HepG2 (cell line): Measurements from ENCODE around the gene ZMIZ1.

ENCODE experiments used
- BCL6 ChIP-seq: IDR thresholded peaks from 2 replicates; pipeline ENCODE4 v1.6.1; 2016; ENCODE audit warnings: missing genetic modification reagents, missing compliant biosample characterization
- CREB1 ChIP-seq, 2 experiments: fragments of 450-650 bp in 1 of 2; IDR thresholded peaks; 2 replicates each; pipeline ENCODE4 v1.6.1; 2016 to 2017; ENCODE audit warnings: control low read depth in 1 of 2, mild to moderate bottlenecking in 1 of 2, missing compliant biosample characterization in 1 of 2, missing genetic modification characterization in 1 of 2
- HIVEP1 ChIP-seq: sonication (generic); formaldehyde crosslinking; IDR thresholded peaks from 2 replicates; pipeline ENCODE4 v1.4.0; 2020; ENCODE audit warnings: mild to moderate bottlenecking, missing genetic modification reagents
- PITX1 ChIP-seq: sonication (generic); formaldehyde crosslinking; IDR thresholded peaks from 2 replicates; pipeline ENCODE4 v1.5.1; 2020; ENCODE audit warnings: mild to moderate bottlenecking, missing genetic modification reagents
- SETDB1 ChIP-seq: sonication (generic); formaldehyde crosslinking; IDR thresholded peaks from 2 replicates; pipeline ENCODE4 v1.5.1; 2020; ENCODE audit warnings: missing genetic modification reagents, mild to moderate bottlenecking, borderline replicate concordance
- ZNF326 ChIP-seq: sonication (generic); formaldehyde crosslinking; IDR thresholded peaks from 2 replicates; pipeline ENCODE4 v1.4.0; 2020; ENCODE audit warnings: missing genetic modification reagents, borderline replicate concordance
- ZNF549 ChIP-seq: sonication (generic); formaldehyde crosslinking; IDR thresholded peaks from 2 replicates; pipeline ENCODE4 v1.5.0; 2020; ENCODE audit warnings: missing genetic modification reagents
- TF ChIP-seq, protein P1 (sequence below): IDR thresholded peaks from 2 replicates; pipeline ENCODE4 v1.6.1; 2016
- TF ChIP-seq, protein P2 (sequence below): sonication (generic); formaldehyde crosslinking; IDR thresholded peaks from 2 replicates; pipeline ENCODE4 v1.5.1; 2020; ENCODE audit warnings: mild to moderate bottlenecking, missing genetic modification reagents, moderate library complexity

DNA sequence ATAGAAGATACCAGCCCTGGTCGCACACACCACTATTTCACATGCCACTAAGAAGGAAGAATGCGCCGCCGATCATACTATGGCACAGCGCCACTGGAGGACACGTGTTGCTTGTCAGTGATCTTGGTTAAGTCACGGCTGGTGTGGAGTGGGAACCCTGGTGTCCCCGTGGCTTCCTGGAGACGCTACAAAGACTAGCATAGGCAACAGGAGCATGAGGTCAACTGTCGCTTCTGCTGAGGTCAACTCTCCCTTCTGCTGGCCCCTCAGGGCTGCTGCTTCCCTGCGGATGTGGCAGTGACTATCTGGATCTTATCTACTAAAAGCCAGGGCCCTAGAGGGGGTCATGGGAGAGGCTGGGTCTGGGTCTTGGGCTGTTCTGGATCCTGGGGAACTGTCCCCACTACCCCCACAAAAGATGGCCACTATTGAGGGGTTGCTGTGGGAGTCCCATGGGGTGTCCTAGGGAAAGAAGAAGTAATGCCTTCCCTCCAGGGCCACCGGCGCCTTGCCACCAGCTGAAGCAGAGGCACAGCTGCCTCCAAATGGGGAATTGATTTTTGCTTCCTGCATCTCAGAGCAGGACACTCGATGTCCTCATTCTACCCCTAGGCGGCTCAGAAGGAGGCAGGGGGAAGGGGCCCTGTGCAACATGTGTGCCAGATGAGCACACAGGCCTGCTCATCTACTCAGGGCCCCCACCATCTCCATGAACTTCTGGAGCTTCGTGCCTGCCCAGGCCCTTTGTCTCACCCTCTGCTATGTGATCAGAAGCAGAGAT, 201.9 kb downstream of the ZMIZ1 start:
- no peak for TF ChIP-seq PITX1 (CRISPR knock-in tag)
- TF ChIP-seq ZNF326, result no peak
- TF ChIP-seq HIVEP1, result no peak
- TF ChIP-seq ZNF549, result no peak
- no peak for TF ChIP-seq BCL6 (CRISPR knock-in tag)
- TF ChIP-seq, protein P1, sequence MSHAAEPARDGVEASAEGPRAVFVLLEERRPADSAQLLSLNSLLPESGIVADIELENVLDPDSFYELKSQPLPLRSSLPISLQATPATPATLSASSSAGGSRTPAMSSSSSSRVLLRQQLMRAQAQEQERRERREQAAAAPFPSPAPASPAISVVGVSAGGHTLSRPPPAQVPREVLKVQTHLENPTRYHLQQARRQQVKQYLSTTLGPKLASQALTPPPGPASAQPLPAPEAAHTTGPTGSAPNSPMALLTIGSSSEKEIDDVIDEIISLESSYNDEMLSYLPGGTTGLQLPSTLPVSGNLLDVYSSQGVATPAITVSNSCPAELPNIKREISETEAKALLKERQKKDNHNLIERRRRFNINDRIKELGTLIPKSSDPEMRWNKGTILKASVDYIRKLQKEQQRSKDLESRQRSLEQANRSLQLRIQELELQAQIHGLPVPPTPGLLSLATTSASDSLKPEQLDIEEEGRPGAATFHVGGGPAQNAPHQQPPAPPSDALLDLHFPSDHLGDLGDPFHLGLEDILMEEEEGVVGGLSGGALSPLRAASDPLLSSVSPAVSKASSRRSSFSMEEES, result no peak
- no peak for TF ChIP-seq SETDB1 (CRISPR knock-in tag)
- no peak for TF ChIP-seq CREB1 (IDR thresholded peaks at IDR 0.05)
- no peak for TF ChIP-seq CREB1 (CRISPR knock-in tag; IDR thresholded peaks at IDR 0.05)
- TF ChIP-seq, protein P2, sequence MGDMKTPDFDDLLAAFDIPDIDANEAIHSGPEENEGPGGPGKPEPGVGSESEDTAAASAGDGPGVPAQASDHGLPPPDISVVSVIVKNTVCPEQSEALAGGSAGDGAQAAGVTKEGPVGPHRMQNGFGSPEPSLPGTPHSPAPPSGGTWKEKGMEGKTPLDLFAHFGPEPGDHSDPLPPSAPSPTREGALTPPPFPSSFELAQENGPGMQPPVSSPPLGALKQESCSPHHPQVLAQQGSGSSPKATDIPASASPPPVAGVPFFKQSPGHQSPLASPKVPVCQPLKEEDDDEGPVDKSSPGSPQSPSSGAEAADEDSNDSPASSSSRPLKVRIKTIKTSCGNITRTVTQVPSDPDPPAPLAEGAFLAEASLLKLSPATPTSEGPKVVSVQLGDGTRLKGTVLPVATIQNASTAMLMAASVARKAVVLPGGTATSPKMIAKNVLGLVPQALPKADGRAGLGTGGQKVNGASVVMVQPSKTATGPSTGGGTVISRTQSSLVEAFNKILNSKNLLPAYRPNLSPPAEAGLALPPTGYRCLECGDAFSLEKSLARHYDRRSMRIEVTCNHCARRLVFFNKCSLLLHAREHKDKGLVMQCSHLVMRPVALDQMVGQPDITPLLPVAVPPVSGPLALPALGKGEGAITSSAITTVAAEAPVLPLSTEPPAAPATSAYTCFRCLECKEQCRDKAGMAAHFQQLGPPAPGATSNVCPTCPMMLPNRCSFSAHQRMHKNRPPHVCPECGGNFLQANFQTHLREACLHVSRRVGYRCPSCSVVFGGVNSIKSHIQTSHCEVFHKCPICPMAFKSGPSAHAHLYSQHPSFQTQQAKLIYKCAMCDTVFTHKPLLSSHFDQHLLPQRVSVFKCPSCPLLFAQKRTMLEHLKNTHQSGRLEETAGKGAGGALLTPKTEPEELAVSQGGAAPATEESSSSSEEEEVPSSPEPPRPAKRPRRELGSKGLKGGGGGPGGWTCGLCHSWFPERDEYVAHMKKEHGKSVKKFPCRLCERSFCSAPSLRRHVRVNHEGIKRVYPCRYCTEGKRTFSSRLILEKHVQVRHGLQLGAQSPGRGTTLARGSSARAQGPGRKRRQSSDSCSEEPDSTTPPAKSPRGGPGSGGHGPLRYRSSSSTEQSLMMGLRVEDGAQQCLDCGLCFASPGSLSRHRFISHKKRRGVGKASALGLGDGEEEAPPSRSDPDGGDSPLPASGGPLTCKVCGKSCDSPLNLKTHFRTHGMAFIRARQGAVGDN, result no peak
